Activated CD4-positive, alpha-beta T cell treated with anti-CD3 and anti-CD28 coated beads, Interleukin-2, amount 10 ng/mL, durations not matched to agents 7 days and 5 days (primary cell): ENCODE results near the gene CFAP58. TPM values are rescaled to one million over a fixed set of nuclear protein-coding genes. Genes with fewer than 3 reads are reported as not detected.

Experiments
- CTCF ChIA-PET: fragments of 350-600 bp; sonication (Branson Sonifier 250); formaldehyde crosslinking; loops from one replicate; lab custom pipeline; 2021; ENCODE audit warnings: antibody characterized with exemption; lab: Charles Lee
- POLR2A ChIA-PET: fragments of 350-600 bp; sonication (Branson Sonifier 250); formaldehyde crosslinking; loops from one replicate; lab custom pipeline; 2021; ENCODE audit warnings: antibody characterized with exemption; lab: Charles Lee
- DNase-seq: peaks from one replicate; pipeline ENCODE4 v3.0.0-alpha.2; 2020
- H3K27ac Mint-ChIP-seq: one replicate; pipeline ENCODE4 v1.8.0; 2021; ENCODE audit warnings: mild to moderate bottlenecking, moderate library complexity, mixed read lengths
- H3K27me3 Mint-ChIP-seq: one replicate; pipeline ENCODE4 v1.8.0; 2021; ENCODE audit warnings: mixed read lengths
- H3K36me3 Mint-ChIP-seq: one replicate; pipeline ENCODE4 v1.8.0; 2021; ENCODE audit warnings: low read depth, mixed read lengths
- H3K4me1 Mint-ChIP-seq: one replicate; pipeline ENCODE4 v1.8.0; 2021; ENCODE audit warnings: mixed read lengths
- H3K4me3 Mint-ChIP-seq: one replicate; pipeline ENCODE4 v1.8.0; 2021; ENCODE audit warnings: mild to moderate bottlenecking, moderate library complexity, mixed read lengths
- H3K9me3 Mint-ChIP-seq: one replicate; pipeline ENCODE4 v1.8.0; 2021; ENCODE audit warnings: mixed read lengths
- total RNA-seq, 2 experiments: library from RNA; stranded (reverse); gene quantifications; one replicate each; pipeline ENCODE4 v1.2.3, GENCODE V29; 2021

The CFAP58 gene
- total RNA-seq, 2 experiments from 2014 or later, result 0.22 to 0.27 TPM

GRCh38 chr10:104492329-104492940 is 138.8 kb downstream of the CFAP58 start:
- H3K27ac Mint-ChIP-seq, result no peak overlapping the region
- ChIA-PET POLR2A (no interaction called here), CTCF (interaction anchor here (0.7 to 1.3 kb wide), 2 partner anchors 14 to 137 kb away, joined by 6 read pairs; no protein-coding TSS in a partner anchor)
- no peaks in the 10 kb centered on the region for H3K9me3 Mint-ChIP-seq
- DNase-seq, result no peak
- H3K27me3 Mint-ChIP-seq, result no peaks in the 10 kb centered on the region
- no peaks in the 10 kb centered on the region for H3K4me1 Mint-ChIP-seq
- H3K4me3 Mint-ChIP-seq, result no peak overlapping the region
- H3K36me3 Mint-ChIP-seq, result no peaks in the 10 kb centered on the region

GRCh38 chr10:104498347-104499081 is 144.9 kb downstream of the CFAP58 start:
- no peak overlapping the region for H3K4me3 Mint-ChIP-seq
- no peak for DNase-seq
- ChIA-PET POLR2A (no interaction called here), CTCF (no interaction called here)
- peaks cover 5% of the 10 kb centered on the region for H3K27me3 Mint-ChIP-seq
- H3K9me3 Mint-ChIP-seq, result no peaks in the 10 kb centered on the region
- no peaks in the 10 kb centered on the region for H3K4me1 Mint-ChIP-seq
- H3K36me3 Mint-ChIP-seq, result no peaks in the 10 kb centered on the region
- H3K27ac Mint-ChIP-seq, result no peak overlapping the region

GRCh38 chr10:104501449-104501848 is 147.8 kb downstream of the CFAP58 start:
- H3K9me3 Mint-ChIP-seq, result no peaks in the 10 kb centered on the region
- POLR2A ChIA-PET, result no interaction called here
- no peaks in the 10 kb centered on the region for H3K4me1 Mint-ChIP-seq
- H3K36me3 Mint-ChIP-seq, result no peaks in the 10 kb centered on the region
- no peak overlapping the region for H3K27ac Mint-ChIP-seq
- no peak overlapping the region for H3K4me3 Mint-ChIP-seq
- H3K27me3 Mint-ChIP-seq, result peaks cover 5% of the 10 kb centered on the region
- CTCF ChIA-PET, result no interaction called here
- no peak for DNase-seq

GRCh38 chr10:104501864-104502579 is 148.4 kb downstream of the CFAP58 start:
- Mint-ChIP-seq H3K4me1 (no peaks in the 10 kb centered on the region), H3K9me3 (no peaks in the 10 kb centered on the region), H3K4me3 (no peak overlapping the region), H3K36me3 (no peaks in the 10 kb centered on the region), H3K27ac (no peak overlapping the region), H3K27me3 (peaks cover 5% of the 10 kb centered on the region)
- CTCF ChIA-PET, result no interaction called here
- POLR2A ChIA-PET, result no interaction called here
- DNase-seq, result no peak

- ChIA-PET CTCF (interaction anchor here (0.6 to 1.3 kb wide), 2 partner anchors 15 to 121 kb away, joined by 3 read pairs; no protein-coding TSS in a partner anchor), POLR2A (no interaction called here)
- Mint-ChIP-seq H3K27ac (no peak overlapping the region), H3K4me1 (no peaks in the 10 kb centered on the region), H3K27me3 (peaks cover 5% of the 10 kb centered on the region), H3K4me3 (no peak overlapping the region), H3K9me3 (no peaks in the 10 kb centered on the region), H3K36me3 (no peaks in the 10 kb centered on the region)
- no peak for DNase-seq
These were observed 149.3 kb downstream of the CFAP58 start for GRCh38 chr10:104502907-104503306.

Other genes with a start within 250 kb of the CFAP58 start
- gene SFR1, start 231.7 kb upstream of the CFAP58 start, total RNA-seq, result 10 to 100 TPM; 13.6 to 16.1 TPM
- not detected for gene CFAP43, start 121.5 kb upstream of the CFAP58 start, total RNA-seq
- 100 to 1,000 TPM; 129 to 139 TPM for gene GSTO1, start 98.9 kb upstream of the CFAP58 start, total RNA-seq
- gene GSTO2, start 84.6 kb upstream of the CFAP58 start, total RNA-seq, result 1 to 10 TPM in 1 of 2 experiments, under 1 TPM in 1; 0.81 to 1.3 TPM
- 10 to 100 TPM; 24.9 to 26.5 TPM for gene ITPRIP, start 15.4 kb upstream of the CFAP58 start, total RNA-seq